HG02678 (cell line): Measurements from ENCODE around the gene RAB41.
A peak's percentile ranks its signal among the peaks of the same experiment; 100 is the strongest.
"Not testable (repeated sequence)": the region's sequence is repeated elsewhere in the genome, so short reads cannot be mapped to it uniquely, and the experiment has no call there.

Experiments
- ATAC-seq: cut with Tn5 transposase; IDR thresholded peaks from one replicate; pipeline ENCODE4 v1.9.1; 2021; ENCODE audit warnings: mild to moderate bottlenecking, moderate library complexity; ENCODE audit not compliant: unreplicated experiment

The RAB41 gene

DNA sequence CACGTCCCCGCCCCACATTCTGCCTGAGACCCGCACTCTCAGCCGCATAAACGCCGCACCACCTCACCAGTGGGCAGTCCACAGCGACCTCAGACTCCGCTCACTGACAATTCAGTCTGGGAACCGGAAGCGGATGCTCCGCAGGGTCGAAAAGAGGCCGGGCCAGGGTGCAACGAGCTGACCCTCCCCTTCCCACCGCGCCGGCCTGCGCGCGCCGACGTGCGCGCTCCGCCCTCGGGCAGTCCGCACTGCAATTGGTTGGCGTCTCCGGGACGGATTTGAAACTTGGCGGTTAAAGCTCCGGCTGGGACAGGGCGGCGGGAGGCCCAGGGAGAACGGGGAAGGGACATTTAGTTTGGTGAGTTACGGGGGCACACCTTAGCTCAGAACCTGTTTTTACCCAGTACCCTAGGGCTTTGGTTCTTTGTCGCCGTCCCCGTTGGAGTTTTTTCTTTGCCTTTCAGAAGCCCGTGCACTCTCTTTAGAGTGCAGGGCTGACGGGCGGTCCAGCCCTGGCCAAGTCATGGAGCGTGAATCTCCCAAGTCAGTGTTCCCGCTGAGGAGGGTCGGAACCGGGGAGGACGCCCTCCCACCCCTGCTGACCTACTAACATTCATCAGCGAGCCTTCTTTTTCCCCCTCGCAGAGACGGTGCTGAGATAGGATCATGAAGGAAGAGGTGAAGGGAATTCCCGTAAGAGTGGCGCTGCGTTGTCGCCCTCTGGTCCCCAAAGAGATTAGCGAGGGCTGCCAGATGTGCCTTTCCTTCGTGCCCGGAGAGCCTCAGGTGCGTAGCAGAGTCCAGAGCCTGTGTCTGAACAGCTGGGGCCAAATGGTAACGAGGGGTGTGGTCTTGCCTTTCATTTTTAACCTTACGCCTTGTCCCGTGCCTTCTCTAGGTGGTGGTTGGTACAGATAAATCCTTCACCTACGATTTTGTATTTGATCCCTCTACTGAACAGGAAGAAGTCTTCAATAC is 8.1 kb downstream of the RAB41 start, which contains the start of the genes KIF4A and PDZD11:
TSS of gene KIF4A (plus strand) at position 312 of the 978 bp plus-strand sequence. CDS start at position 667, 355 bp downstream.
TSS of gene PDZD11 (minus strand) at position 135 of the 978 bp plus-strand sequence. CDS start 586 bp downstream, outside the sequence.
- ATAC-seq = peak; percentile 97

DNA sequence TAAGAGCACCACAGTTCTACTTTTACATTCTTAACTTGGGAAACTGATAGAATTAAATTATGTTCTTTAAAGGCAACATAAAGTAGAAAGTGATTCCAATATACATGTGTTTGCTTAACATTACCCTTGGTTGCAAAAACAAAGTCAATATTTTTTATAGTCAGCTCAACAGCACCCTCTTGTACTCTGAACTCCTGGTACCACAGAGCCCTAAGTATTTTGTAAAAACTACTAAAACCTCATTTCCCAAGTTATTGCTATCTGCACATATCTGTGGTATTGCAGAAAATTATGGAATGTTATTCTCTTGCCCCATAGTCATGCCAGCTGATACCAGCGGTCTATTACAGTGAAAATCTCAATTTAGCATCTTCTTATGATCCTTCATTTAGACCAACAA is 10.8 kb downstream of the RAB41 start:
- ATAC-seq = no peak

DNA sequence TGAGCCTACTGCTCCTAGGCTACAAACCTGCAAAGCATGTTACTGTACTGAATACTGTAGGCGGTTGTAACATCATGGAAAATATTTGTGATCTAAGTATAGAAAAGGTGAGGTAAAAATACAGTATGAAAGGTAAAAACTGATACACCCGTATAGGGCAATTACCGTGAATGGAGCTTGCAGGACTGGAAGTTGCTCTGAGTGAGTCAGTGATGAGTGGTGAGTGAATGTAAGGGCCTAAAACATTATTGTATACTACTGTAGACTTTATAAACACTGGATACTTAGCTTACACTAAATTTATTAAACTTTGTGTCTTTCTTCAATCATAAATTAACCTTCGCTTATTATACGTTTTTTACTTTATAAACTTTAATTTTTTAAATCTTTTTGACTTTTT is 11.6 kb downstream of the RAB41 start:
- no peak for ATAC-seq

DNA sequence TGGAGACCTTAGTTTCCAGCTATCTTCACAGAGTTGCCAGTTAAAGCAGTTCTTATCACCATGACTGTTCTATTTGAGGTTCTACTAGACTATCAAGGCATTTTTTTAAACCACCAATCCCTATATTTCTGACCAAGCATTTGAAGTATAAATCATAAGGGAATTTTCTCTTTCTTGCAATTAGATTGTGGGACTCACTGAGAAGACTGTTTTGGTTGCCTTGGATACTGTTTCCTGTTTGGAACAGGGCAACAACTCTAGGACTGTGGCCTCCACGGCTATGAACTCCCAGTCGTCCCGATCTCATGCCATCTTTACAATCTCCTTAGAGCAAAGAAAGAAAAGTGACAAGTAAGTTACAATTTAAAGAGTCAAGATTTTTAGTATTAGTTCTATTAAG is 19.7 kb downstream of the RAB41 start:
- no peak for ATAC-seq

DNA sequence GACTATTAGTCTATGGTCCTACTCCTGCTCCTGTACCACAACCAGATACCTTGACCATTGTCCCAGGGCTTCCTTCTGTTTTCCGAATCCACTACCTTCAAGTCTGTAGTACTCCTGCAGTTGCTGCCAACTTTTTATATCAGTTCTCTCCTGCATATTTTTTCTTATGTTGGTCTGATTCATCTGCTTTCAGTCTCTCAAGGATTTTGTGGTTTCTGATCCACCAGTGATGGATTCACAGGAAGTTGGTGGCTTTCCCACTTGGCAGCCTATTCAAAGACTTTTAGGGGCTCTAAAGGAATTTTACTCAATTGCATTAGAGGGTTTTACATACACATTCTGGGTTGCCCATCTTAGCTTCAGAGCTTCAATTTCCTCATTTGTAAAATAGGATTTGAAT is 31.5 kb downstream of the RAB41 start:
- ATAC-seq = no peak

DNA sequence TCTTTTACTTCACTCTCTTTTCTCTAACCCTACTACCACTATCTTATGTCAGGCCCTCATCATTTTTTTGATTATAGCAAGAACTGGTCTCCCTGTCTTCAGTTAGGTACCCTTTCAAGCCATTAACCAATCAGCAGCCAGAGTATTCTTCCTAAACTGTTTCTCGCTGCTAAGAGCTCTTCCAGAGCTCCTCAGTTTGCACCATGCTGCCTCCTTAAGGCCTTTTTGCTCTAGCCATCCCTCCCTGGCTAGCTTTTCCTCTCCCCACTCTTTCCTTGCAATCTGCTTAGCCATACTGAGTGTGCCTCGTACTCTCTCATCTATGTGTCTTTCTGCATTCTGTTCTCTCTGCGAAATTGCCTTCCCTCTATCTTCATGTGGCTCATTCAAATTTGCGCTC is 40.8 kb downstream of the RAB41 start:
- ATAC-seq = no peak

DNA sequence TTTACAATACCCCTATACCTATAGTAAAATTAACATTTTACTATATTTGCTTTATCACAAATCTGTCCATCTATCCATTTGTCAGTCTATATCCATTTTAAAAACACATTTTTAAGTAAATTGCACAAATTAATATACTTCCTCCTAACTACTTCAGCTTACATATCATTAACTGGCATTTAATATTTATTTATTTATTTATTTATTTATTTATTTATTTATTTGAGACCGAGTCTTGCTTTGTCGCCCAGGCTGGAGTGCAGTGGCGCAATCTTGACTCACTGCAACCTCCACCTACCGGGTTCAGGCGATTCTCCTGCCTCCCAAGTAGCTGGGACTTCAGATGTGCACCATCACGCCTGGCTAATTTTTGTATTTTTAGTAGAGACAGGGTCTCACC is 41.7 kb downstream of the RAB41 start:
- not testable (repeated sequence) for ATAC-seq

DNA sequence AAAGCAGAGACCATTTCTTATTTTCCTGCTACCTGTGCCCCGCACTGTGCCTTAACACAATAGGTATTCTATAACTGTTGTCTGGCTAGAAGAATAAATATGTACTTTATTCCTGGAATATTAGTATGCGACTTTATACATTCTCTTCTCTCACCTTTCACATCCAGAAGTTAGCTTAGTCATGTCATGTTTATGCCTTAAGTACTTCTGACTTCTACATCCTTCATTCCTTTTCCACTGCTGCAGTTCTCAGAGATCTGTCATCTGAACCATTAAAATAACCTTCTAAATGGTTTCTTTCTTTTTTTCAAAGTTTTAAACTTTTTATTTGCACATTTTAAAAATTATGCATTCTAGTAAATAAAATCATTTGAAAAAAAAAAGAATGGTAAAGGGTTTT is 42.4 kb downstream of the RAB41 start:
- ATAC-seq = no peak

DNA sequence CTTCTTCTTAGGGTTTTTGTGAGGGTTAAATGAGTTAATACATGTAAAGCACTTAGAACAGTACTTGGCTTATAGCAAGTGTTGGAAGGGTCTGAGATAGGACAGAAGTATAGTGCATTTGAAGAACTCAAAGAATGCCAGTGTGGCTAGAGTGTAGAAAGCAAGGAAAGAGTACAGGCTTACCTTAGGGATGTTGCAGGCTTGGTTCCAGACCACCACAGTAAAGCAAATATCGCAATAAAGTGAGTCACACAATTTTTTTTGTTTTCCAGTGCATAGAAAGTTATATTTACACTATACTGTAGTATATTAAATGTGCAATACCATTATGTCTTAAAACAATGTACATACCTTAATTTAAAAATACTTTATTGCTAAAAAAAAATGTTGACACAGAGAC is 49.2 kb downstream of the RAB41 start:
- ATAC-seq = no peak

DNA sequence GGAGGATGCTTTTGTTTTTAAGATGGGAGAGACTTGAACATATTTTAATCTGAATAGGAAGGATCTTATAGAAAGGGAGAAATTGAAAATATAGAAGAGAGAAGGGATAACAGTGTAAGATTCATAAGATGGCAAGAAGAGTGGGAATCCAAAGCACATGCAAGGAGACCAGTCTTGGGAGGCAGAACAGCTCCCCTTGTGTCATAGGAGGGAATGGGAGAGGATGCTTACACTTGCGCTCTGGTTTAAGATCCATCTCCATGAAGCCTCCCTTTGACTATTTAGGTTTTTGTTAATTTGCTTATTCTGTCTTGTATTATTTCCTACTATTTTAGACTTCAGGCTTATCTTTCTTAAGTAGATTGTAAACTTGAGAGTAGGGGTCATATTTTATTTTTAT is 50.6 kb downstream of the RAB41 start:
- ATAC-seq = no peak
